Heart right ventricle (tissue), 16 donors: Measurements from ENCODE around the gene POLR2L. TPM values are rescaled to one million over a fixed set of nuclear protein-coding genes. Genes with fewer than 3 reads are reported as not detected.

Source experiments
- ATAC-seq, 8 donors: fragments of 200-7000 bp; cut with Tn5 transposase; one replicate each; pipeline ENCODE4 v1.9.1; 2020; ENCODE audit warnings: mild to moderate bottlenecking in 8 of 8, moderate library complexity in 8 of 8, moderate number of reproducible peaks in 1 of 8
- DNase-seq, 2 donors: peaks; one replicate each; pipeline ENCODE4 v3.0.0-alpha.2; 2020
- H3K27ac ChIP-seq, 10 donors: fragments of 200-600 bp; sonication (generic) in 2 of 10; one replicate each; pipeline versions ENCODE4 v1.5.0 to v1.8.0; 2020 to 2022; ENCODE audit warnings: mild to moderate bottlenecking in 3 of 10
- H3K27me3 ChIP-seq, 7 donors: fragments of 200-600 bp; one replicate each; pipeline ENCODE4 v1.8.0; 2021 to 2022; ENCODE audit warnings: mild to moderate bottlenecking in 2 of 7
- H3K36me3 ChIP-seq, 9 donors: fragments of 200-600 bp; sonication (generic) in 1 of 9; one replicate each; pipeline versions ENCODE4 v1.5.0 to v1.8.0; 2020 to 2022; ENCODE audit warnings: mild to moderate bottlenecking in 2 of 9
- H3K4me1 ChIP-seq, 9 donors: fragments of 200-600 bp; sonication (generic) in 1 of 9; one replicate each; pipeline versions ENCODE4 v1.5.0 to v1.8.0; 2020 to 2022; ENCODE audit warnings: mild to moderate bottlenecking in 4 of 9
- H3K4me3 ChIP-seq, 10 donors: fragments of 200-600 bp; sonication (generic) in 2 of 10; one replicate each; pipeline versions ENCODE4 v1.5.0 to v1.8.0; 2020 to 2022; ENCODE audit warnings: mild to moderate bottlenecking in 7 of 10, moderate library complexity in 2 of 10
- H3K9me3 ChIP-seq, 11 donors: fragments of 200-600 bp in 10 of 11; sonication (generic) in 2 of 11; one replicate each; pipeline versions ENCODE4 v1.5.0 to v1.8.0; 2013 to 2022; ENCODE audit warnings: mild to moderate bottlenecking in 2 of 11, control low read depth in 1 of 11, moderate library complexity in 1 of 11
- CTCF ChIP-seq, 9 donors: fragments of 200-600 bp; sonication (generic) in 2 of 9; IDR thresholded peaks; one replicate each; pipeline versions ENCODE4 v1.5.0 to v1.8.0; 2021 to 2022; ENCODE audit warnings: antibody characterized with exemption in 9 of 9, mild to moderate bottlenecking in 5 of 9, moderate library complexity in 1 of 9
- WGBS, 2 donors: extraction: QIAGEN DNeasy Blood & Tissue Kit; methylation state at CpG; one replicate each; pipeline ENCODE4 v1.1.7; 2013; ENCODE audit warnings: inconsistent platforms in 1 of 2; 5-methylcytosine and 5-hydroxymethylcytosine counted together
- intact Hi-C, 10 donors: fragments of 100-400 bp; cut with DNase I; formaldehyde crosslinking; loops; one replicate each; pipeline versions ENCODE4 v1.11.1 to v1.14.2; 2022
- polyA plus RNA-seq, 2 donors: library from polyadenylated mRNA; stranded (reverse); fragments of 200-250 nt; gene quantifications; one replicate each; pipeline ENCODE4 v1.2.3, GENCODE V29; 2013
- total RNA-seq, 10 donors: library from RNA; stranded (reverse); fragmentation: NEBNext Ultra II Directional in 3 of 10; extraction: Animal tissue kit (Norgen Biotek cat#: 25700) in 3 of 10; gene quantifications; one replicate each; pipeline versions ENCODE4 v1.2.1 to v1.2.4, GENCODE V29; 2021 to 2023
- donor health status: Arrhythmogenic right ventricular cardiomyopathy.
- donor health status: ischemic (EF 13 %, LVEDD 7.1; RV severe dilation, severe dysfunction).
- donor health status: healthy with polysubstance abuse.
- donor health status: DM: no; HTN: yes; CAD: no.
- donor health status: DM: no; HTN: no; CAD: no.
- donor health status: ischemic (EF 25% LVEDD 6.9; RV normal size, moderate dysfunction).
- donor health status: ischemic (EF 25% LVEDD 5.7; RV mildly dilated, moderate dysfunction).
- donor health status: healthy.
- donor health status: DM: yes; HTN: yes; CAD: no.
- donor health status: Ischemic cardiomyopathy.
- donor health status: ischemic (EF 35%, LVEDD 5.7; RV mildly dilated, moderate dysfunction).
- donor health status: nonischemic (EF 11% LVEDD 7.7; RV severe dilation, severe dysfunction).
- donor health status: DM: yes; HTN: yes; CAD: no.
- donor health status: PGD.
- donor health status: ischemic (EF 29% LVEDD 5.4; RV normal size, mild dysfunction).
- donor health status: nonischemic (EF 23%, LVEDD 6.1; RV moderate dilation, normal function).

POLR2L gene
- total and polyA plus RNA-seq, 12 donors: 148 to 279 (median 234) TPM

- 90 to 94% methylated on average over 19 to 20 of the region's 20 CpGs for WGBS, 2 donors
- peaks cover 0 to 42% (median 5%) of the 10 kb centered on the region in 9 donors for H3K36me3 ChIP-seq
- intact Hi-C loops: loop anchor here in 1 of 10 donors (1.0 kb wide), 1 partner anchor 33 kb away; no protein-coding TSS in a partner anchor
- peaks cover 18 to 49% (median 39%) of the 10 kb centered on the region in 9 donors for H3K4me1 ChIP-seq
- H3K9me3 ChIP-seq: no peaks in the 10 kb centered on the region
- no peak overlapping the region for H3K4me3 ChIP-seq
- no peak for ATAC-seq
- no peak overlapping the region for H3K27ac ChIP-seq
- TF ChIP-seq CTCF (IDR thresholded peaks at IDR 0.05): no peak
- peak in 1 of 2 donors; percentile 19 for DNase-seq
- H3K27me3 ChIP-seq: no peaks in the 10 kb centered on the region
Measured at GRCh38 chr11:801097-801780, 41.1 kb downstream of the POLR2L start.

GRCh38 chr11:800473-800872 is 41.9 kb downstream of the POLR2L start:
- Histone ChIP-seq H3K27ac (no peak overlapping the region), H3K4me3 (no peak overlapping the region), H3K27me3 (no peaks in the 10 kb centered on the region), H3K9me3 (no peaks in the 10 kb centered on the region), H3K36me3 (peaks cover 0 to 42% (median 5%) of the 10 kb centered on the region in 9 donors), H3K4me1 (peaks cover 26 to 51% (median 42%) of the 10 kb centered on the region in 9 donors)
- DNase-seq (peak in 1 of 2 donors; percentile 14), ATAC-seq (no peak)
- intact Hi-C loops: no loop called here
- WGBS, 2 donors: 92 to 94% methylated on average over 26 to 30 of the region's 30 CpGs
- no peak for TF ChIP-seq CTCF (IDR thresholded peaks at IDR 0.05)

GRCh38 chr11:799641-800316 is 42.5 kb downstream of the POLR2L start:
- Histone ChIP-seq H3K4me3 (no peak overlapping the region), H3K36me3 (peaks cover 0 to 42% (median 5%) of the 10 kb centered on the region in 9 donors), H3K27me3 (no peaks in the 10 kb centered on the region), H3K9me3 (no peaks in the 10 kb centered on the region), H3K4me1 (peaks cover 24 to 53% (median 42%) of the 10 kb centered on the region in 9 donors), H3K27ac (no peak overlapping the region)
- DNase-seq (peak in 1 of 2 donors; percentile 13), ATAC-seq (no peak)
- intact Hi-C loops: no loop called here
- TF ChIP-seq CTCF (IDR thresholded peaks at IDR 0.05): no peak
- 94% methylated on average over 26 to 32 of the region's 32 CpGs for WGBS, 2 donors

GRCh38 chr11:798093-798713 is 44.1 kb downstream of the POLR2L start, which contains the start of gene SLC25A22:
SLC25A22 (minus strand) TSS chr11:798281; CDS start chr11:795006, 3,275 bp downstream.
- peaks cover 17 to 42% (median 30%) of the 10 kb centered on the region in 9 donors for H3K4me1 ChIP-seq
- intact Hi-C loops: no loop called here
- 5% methylated on average over 60 to 69 of the region's 69 CpGs for WGBS, 2 donors
- H3K4me3 ChIP-seq: peak within 1 kb of the TSS; percentile 45 to 99 (median 78)
- ATAC-seq (peak; percentile 32 to 83 (median 58)), DNase-seq (peak; percentile 68 to 83)
- no peaks in the 10 kb centered on the region for H3K27me3 ChIP-seq
- peak; percentile 69 to 95 (median 83) for TF ChIP-seq CTCF (IDR thresholded peaks at IDR 0.05)
- H3K27ac ChIP-seq: peak within 1 kb of the TSS; percentile 23 to 92 (median 84)
- H3K9me3 ChIP-seq: no peaks in the 10 kb centered on the region
- H3K36me3 ChIP-seq: peaks cover 0 to 48% (median 5%) of the 10 kb centered on the region in 9 donors
